Suprapubic skin (tissue), 3 donors: ENCODE data around the gene CYP2S1.

Experiments used
- CTCF ChIP-seq, 2 donors: fragments of 200-600 bp in 1 of 2; fragments of 450-650 bp in 1 of 2; sonication (generic) in 1 of 2; IDR thresholded peaks; one replicate each; pipeline ENCODE4 v1.5.1; 2016 to 2019; ENCODE audit warnings: antibody characterized with exemption in 2 of 2, mild to moderate bottlenecking in 1 of 2, moderate library complexity in 1 of 2
- POLR2A ChIP-seq, 2 donors: fragments of 450-650 bp; IDR thresholded peaks; one replicate each; pipeline ENCODE4 v1.6.1; 2017; ENCODE audit warnings: antibody characterized with exemption in 2 of 2, mild to moderate bottlenecking in 2 of 2, moderate library complexity in 2 of 2

DNA sequence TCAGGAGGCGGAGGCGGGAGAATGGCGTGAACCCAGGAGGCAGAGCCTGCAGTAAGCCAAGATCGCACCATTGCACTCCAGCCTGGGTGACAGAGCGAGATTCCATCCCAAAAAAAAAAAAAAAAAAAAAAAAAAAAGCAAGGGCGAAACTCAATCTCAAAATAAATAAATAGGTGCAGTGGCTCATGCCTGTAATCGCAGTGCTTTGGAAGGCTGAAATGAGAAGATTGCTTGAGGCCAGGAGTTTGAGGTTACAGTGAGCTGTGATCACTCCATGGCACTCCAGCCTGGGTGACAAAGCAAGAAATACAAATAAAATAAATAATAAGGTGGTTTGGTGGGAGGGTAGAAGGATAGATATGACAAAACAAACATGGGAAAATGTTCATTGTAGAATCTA lies 39.0 kb upstream of the CYP2S1 start:
- TF ChIP-seq CTCF (IDR thresholded peaks at IDR 0.05) (no peak), POLR2A (IDR thresholded peaks at IDR 0.05) (no peak)
